BJ (cell line): Measurements from ENCODE around the gene SEC11A. TPM values are rescaled to one million over a fixed set of nuclear protein-coding genes. Genes with fewer than 3 reads are reported as not detected.

Experiments
- CTCF ChIA-PET: fragments of 350-600 bp; formaldehyde crosslinking; extraction: SDS; loops from one replicate; lab custom pipeline; 2021; ENCODE audit warnings: antibody characterized with exemption, inconsistent platforms; lab: Yijun Ruan, JAX
- POLR2A ChIA-PET: fragments of 300-600 bp; sonication (Branson Sonifier 250); formaldehyde crosslinking; extraction: SDS; loops from one replicate; lab custom pipeline; 2021; ENCODE audit warnings: antibody characterized with exemption; lab: Charles Lee
- DNase-seq: peaks from one replicate; pipeline ENCODE4 v3.0.0-alpha.2; 2011; ENCODE audit warnings: low read depth
- H3K27me3 ChIP-seq: 2 replicates; pipeline ENCODE4 v1.6.0; 2011; ENCODE audit warnings: low read length; ENCODE audit not compliant: control insufficient read depth, insufficient read depth
- H3K36me3 ChIP-seq: 2 replicates; pipeline ENCODE4 v1.5.1; 2011; ENCODE audit warnings: low read length; ENCODE audit not compliant: control insufficient read depth, insufficient read depth
- H3K4me3 ChIP-seq: 2 replicates; pipeline ENCODE4 v1.5.1; 2011; ENCODE audit warnings: low read depth, mild to moderate bottlenecking, control low read depth, low read length
- polyA plus RNA-seq: library from polyadenylated mRNA; depleted of rRNA; stranded (reverse); fragments of >200 nt; gene quantifications from 2 replicates; pipeline ENCODE4 v1.2.3, GENCODE V29; 2011
- TF ChIP-seq, protein P1 (sequence below): IDR thresholded peaks from 2 replicates; pipeline ENCODE4 v1.5.1; 2011; ENCODE audit warnings: low read depth, mild to moderate bottlenecking, control low read depth, inconsistent platforms, low read length, moderate library complexity; ENCODE audit not compliant: insufficient read depth

Gene SEC11A
- polyA plus RNA-seq, 1 experiment, result 90.7 TPM

GRCh38 chr15:84649706-84650105 lies 66.2 kb downstream of the SEC11A start:
- peaks cover 31% of the 10 kb centered on the region for H3K36me3 ChIP-seq
- ChIA-PET POLR2A (interaction anchor here (0.6 kb wide), 2 partner anchors 16 to 172 kb away, joined by 3 to 4 read pairs; no protein-coding TSS in a partner anchor), CTCF (interaction anchor here (0.6 kb wide), 1 partner anchor 79 kb away, joined by 3 read pairs; no protein-coding TSS in a partner anchor)
- TF ChIP-seq, protein P1, sequence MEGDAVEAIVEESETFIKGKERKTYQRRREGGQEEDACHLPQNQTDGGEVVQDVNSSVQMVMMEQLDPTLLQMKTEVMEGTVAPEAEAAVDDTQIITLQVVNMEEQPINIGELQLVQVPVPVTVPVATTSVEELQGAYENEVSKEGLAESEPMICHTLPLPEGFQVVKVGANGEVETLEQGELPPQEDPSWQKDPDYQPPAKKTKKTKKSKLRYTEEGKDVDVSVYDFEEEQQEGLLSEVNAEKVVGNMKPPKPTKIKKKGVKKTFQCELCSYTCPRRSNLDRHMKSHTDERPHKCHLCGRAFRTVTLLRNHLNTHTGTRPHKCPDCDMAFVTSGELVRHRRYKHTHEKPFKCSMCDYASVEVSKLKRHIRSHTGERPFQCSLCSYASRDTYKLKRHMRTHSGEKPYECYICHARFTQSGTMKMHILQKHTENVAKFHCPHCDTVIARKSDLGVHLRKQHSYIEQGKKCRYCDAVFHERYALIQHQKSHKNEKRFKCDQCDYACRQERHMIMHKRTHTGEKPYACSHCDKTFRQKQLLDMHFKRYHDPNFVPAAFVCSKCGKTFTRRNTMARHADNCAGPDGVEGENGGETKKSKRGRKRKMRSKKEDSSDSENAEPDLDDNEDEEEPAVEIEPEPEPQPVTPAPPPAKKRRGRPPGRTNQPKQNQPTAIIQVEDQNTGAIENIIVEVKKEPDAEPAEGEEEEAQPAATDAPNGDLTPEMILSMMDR, result no peak
- no peak for DNase-seq
- no peak overlapping the region for H3K4me3 ChIP-seq
- no peaks in the 10 kb centered on the region for H3K27me3 ChIP-seq

DNA sequence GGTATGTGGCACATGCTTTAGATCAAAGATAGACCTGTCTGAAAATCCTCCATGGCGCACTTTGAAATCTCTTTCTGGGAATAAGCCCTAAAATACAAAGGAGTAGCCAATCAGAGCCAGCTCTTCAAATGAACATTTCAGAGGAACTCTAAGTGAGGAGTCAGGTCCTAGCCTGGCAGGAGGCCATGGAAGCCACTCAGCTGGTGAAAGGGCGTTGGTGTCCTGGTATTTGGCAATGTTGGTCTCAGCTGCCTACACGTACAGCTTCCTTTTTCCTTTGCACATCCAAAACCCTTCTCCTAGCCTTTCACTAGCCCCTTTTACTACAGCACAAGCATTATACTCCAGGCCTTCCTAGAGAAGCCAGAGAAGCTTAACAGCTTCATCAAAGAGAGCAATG lies 67.4 kb downstream of the SEC11A start:
- H3K36me3 ChIP-seq, result peaks cover 36% of the 10 kb centered on the region

GRCh38 chr15:84647726-84648125 lies 68.2 kb downstream of the SEC11A start:
- CTCF ChIA-PET, result interaction anchor here (0.7 kb wide), 1 partner anchor 10 kb away, joined by 3 read pairs; no protein-coding TSS in a partner anchor
- H3K27me3 ChIP-seq, result no peaks in the 10 kb centered on the region
- H3K4me3 ChIP-seq, result no peak overlapping the region
- no peak for DNase-seq
- TF ChIP-seq, protein P1, result no peak
- peaks cover 37% of the 10 kb centered on the region for H3K36me3 ChIP-seq
- POLR2A ChIA-PET, result no interaction called here

More for the DNA sequence above, 67.4 kb downstream of the SEC11A start:
- no peak overlapping the region for H3K4me3 ChIP-seq
- TF ChIP-seq, protein P1, result no peak
- no peak for DNase-seq
- ChIA-PET CTCF (interaction anchor here (0.6 kb wide), 1 partner anchor 373 kb away, joined by 3 read pairs; no protein-coding TSS in a partner anchor), POLR2A (no interaction called here)
- H3K27me3 ChIP-seq, result no peaks in the 10 kb centered on the region

DNA sequence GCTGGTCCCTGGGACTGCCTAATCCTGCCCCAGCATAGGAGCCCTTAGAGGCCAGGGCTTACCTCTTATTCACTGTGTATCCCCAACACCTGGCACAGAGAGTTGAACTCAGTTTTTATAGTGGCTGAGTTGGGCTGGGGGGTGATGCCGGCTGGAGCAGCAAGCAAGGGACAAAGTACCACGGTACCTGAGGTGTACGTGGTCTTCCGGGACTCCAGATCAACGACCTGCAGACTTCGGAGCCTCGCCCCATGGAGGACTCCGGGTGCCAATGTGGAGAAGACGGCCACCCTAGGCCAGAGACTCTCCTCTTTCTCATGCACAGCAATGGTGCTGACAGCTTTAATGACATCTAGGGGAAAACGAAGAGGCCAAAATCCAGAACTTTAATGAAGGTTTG lies 69.9 kb downstream of the SEC11A start:
- H3K36me3 ChIP-seq, result peaks cover 39% of the 10 kb centered on the region
- TF ChIP-seq, protein P1, result no peak
- no peak for DNase-seq
- H3K27me3 ChIP-seq, result no peaks in the 10 kb centered on the region
- ChIA-PET CTCF (interaction anchor here (1.7 kb wide), 1 partner anchor 8 kb away, joined by 4 read pairs; the partner anchor contains the start of gene WDR73), POLR2A (no interaction called here)
- H3K4me3 ChIP-seq, result no peak overlapping the region

DNA sequence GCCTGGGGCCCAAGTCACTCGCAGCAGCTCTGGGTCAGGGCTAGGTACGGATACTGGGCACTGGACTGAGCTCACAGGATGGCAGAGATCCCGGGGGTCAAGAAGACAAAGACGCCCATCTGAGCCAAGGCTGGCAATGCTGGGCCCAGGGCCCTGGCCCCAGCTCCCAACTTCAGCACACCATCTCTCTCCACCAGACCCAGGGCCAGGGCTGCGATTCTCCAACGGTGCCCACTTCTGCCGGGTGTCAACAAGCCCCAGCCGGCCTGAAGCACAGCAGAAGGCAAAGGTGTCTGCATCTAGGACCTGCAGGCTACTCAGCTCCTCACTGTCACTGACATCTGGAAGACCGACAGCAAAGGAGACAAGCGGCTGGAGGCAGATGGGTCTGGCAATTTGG lies 70.4 kb downstream of the SEC11A start:
- POLR2A ChIA-PET, result interaction anchor here (0.7 kb wide), 1 partner anchor 1670 kb away, joined by 6 read pairs; no protein-coding TSS in a partner anchor
- CTCF ChIA-PET, result interaction anchor here (1.7 kb wide), 1 partner anchor 8 kb away, joined by 4 read pairs; the partner anchor contains the start of gene WDR73
- H3K4me3 ChIP-seq, result no peak overlapping the region
- H3K36me3 ChIP-seq, result peaks cover 40% of the 10 kb centered on the region
- TF ChIP-seq, protein P1, result no peak
- no peak for DNase-seq
- no peaks in the 10 kb centered on the region for H3K27me3 ChIP-seq
